ENCODE results near the gene MFAP2. TPM values are rescaled to one million over a fixed set of nuclear protein-coding genes. Genes with fewer than 3 reads are reported as not detected.

The MFAP2 gene, protein sequence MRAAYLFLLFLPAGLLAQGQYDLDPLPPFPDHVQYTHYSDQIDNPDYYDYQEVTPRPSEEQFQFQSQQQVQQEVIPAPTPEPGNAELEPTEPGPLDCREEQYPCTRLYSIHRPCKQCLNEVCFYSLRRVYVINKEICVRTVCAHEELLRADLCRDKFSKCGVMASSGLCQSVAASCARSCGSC
- 14.4 and 17.6 TPM in 2 replicates for total RNA-seq

DNA sequence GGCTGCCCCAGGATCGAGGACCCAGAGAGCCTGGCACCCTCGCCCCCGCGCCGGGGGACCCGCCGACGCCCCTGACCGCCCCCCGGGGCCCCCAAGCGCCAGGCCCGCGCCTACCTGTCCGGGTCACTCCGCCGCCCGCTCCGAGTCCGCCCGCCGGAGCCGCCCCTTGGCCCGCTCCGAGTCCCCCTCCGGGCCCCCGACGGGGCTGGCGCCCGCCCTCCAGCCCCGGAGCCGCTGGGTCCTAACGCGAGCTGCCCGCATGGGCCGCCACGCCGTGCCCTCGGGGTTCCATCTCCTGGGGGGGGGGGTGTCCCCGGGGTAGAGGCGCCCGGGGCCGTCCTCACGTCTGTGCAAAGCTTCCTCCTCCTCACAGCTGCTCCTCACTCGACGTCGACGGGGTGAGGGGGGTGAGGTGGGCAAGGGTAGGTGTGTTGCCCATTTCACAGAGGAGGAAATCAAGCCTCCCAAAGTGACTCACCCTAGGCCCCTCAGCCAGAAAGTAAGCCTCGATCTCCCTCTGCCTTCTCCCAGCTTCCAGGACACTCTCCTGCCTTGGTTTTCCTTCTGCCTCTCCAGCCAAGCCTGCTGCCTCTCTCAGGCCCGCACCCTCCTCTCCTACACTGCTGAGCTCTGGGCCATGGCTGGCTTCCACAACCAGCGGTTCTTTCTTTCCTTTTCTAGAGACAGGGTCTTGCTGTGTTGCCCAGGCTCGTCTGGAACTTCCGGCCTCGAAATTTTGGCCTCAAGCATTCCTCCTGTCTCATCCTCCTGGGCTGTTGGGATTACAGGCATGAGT, at the start of gene MFAP2:
MFAP2 (minus strand) TSS at position 148 of the 796 bp plus-strand sequence. CDS start 2,347 bp downstream, outside the sequence.

DNA sequence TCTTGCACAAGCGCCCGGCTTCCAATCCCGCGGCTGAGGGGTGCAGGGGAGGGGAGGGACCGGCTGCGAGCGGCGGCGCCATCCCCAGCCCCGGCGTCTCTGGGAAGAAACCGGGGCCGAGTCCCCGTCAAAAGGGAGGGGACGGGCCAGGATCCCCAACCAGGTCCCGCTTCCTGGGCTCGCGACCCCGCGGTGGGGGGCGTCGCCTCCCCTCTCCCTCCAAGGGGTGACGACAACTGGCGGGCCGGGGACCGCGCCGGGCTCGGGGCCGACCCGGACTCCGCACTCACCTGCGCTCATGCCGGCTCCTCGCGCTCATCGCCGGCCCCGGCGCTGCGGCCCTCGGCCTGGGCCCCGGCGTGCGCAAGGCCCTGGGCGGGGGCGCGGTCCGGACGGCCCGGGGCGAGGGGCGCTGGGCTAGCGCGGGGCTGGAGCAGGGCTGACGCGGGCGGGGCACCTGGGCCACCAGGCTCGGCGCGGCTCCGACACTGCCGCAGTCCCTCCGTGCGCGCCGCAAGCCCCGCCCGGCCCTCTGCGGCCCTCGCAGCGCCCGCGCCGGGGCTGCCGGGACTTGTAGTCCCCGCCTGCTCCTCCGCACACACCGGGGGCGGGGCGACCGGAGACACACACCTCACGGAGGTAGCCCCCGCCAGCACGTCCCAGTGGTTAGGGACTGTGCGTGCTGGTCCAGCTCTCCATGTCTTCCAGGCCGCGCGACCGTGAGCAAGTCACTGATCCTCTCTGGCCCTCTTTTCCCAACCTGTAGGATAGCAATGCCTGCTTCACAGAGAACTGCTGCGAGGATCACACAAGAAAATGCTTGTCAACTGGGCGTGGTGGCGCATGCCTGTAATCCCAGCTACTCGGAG, 31.3 kb upstream of the MFAP2 start, which contains the start of gene ATP13A2:
ATP13A2 (minus strand) TSS at position 490 of the 869 bp plus-strand sequence; CDS start at position 300, 190 bp downstream.

Other genes with a start within 250 kb of the MFAP2 start
- under 0.01 TPM in 2 replicates for gene RNU1-4, start 240.1 kb downstream of the MFAP2 start, total RNA-seq
- under 0.01 TPM in 2 replicates for gene RNU1-2, start 84.6 kb downstream of the MFAP2 start, total RNA-seq
- gene CROCC, start 58.7 kb downstream of the MFAP2 start, total RNA-seq = 9.2 and 15.7 TPM in 2 replicates
- 45.1 and 105 TPM in 2 replicates for gene ATP13A2, start 31.3 kb upstream of the MFAP2 start, total RNA-seq
- 120 and 171 TPM in 2 replicates for gene SDHB, start 73.4 kb upstream of the MFAP2 start, total RNA-seq
- gene PADI2, start 138.8 kb upstream of the MFAP2 start, total RNA-seq = 0.14 and 1.0 TPM in 2 replicates
- 2.1 and 6.0 TPM in 2 replicates for gene PADI1, start 224.5 kb upstream of the MFAP2 start, total RNA-seq

All from nasal cavity respiratory epithelium epithelial cell of viscerocranial mucosa (primary cell).